Effector CD8-positive, alpha-beta T cell (primary cell): ENCODE results near the gene PGA4.
"Not testable (repeated sequence)": the region's sequence is repeated elsewhere in the genome, so short reads cannot be mapped to it uniquely, and the experiment has no call there.

Experiments used
- DNase-seq: peaks from one replicate; lab custom pipeline; 2025; lab: John Stamatoyannopoulos, UW

PGA4 gene

DNA sequence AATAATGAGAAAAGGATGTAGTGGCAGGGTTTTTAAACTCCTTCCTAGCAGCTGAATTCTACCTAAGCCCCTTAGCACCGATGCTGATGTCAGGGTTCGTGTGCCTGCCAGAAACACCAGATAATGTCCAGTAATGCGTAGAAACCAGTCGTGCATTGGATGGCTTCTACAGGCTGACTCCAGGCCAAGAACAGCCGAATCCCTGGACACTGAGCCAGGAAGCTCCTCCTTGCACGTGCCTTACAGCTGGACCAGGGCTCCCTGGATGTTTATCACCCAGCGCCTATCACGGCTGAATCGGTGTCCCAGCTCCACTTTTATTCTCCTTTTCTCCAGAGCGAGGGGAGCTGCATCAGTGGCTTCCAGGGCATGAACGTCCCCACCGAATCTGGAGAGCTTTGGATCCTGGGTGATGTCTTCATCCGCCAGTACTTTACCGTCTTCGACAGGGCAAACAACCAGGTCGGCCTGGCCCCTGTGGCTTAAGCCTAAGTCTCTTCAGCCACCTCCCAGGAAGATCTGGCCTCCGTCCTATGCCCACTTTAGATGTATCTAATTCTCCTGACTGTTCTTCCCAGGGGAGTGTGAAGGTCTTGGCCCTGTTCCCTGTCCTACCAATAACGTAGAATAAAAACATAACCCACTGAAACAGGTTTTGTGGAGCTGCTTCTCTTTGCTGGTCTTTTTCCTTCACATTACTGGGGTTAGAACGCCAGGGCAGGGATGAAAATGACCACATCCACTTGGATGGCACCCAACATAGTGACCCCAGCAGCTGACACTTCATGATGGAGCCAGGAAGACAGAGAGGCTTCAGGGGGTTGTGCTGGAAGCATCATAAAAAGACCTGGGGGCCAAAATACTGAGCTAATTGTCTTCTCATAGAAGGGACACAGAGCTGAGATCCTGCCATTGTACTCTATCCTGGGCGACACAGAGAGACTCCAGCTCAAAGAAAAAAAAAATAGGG is 28.9 kb downstream of the PGA4 start:
- not testable (repeated sequence) for DNase-seq

- not testable (repeated sequence) for DNase-seq
These were observed 30.2 kb downstream of the PGA4 start for GRCh38 chr11:61252332-61252731.

- DNase-seq = peak; percentile 17
These were observed 32.4 kb downstream of the PGA4 start for GRCh38 chr11:61254403-61255025.

- no peak for DNase-seq
These were observed 34.7 kb downstream of the PGA4 start for GRCh38 chr11:61256710-61257482.

DNA sequence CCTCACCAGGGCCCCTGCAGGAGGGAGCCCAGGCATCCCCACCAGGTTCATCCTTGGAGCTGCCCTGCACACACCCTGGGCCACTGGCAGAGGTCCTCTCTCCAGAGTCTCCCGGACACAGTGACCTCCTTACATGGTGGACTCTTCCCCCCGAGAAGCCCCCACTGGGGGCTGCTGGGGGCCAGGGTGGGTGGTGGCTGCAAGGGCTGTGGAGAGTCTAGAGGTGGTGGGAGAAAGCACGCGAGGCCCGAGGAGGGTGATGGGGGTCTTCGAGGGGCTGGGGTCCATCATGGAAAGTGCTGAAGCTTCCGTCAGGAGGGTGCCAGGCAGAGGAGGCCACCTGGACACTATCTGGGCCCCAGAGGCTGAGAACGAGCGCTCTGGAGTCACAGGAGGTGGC is 36.4 kb downstream of the PGA4 start:
- DNase-seq = no peak

GRCh38 chr11:61259363-61259762 is 37.2 kb downstream of the PGA4 start:
- DNase-seq = no peak

DNA sequence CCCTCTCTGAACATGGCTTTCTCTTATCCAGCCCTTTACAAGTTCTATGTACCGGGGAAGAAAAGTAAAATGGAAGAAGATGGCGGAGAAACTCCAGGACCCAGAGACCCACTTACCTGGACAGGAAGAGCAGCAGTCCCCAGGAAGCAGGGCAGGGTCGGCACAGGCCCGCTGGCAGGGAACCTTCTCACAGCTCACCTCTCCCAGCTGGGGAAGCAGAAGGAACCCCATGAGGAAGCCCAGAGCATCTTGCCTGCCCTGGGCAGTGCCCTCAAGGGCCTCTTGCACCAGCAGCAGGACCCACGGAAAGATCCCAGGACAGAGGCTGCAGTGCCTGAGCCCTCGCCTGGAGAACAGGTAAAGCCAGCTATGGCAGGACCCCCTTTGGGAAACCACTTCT is 42.2 kb downstream of the PGA4 start:
- no peak for DNase-seq

DNA sequence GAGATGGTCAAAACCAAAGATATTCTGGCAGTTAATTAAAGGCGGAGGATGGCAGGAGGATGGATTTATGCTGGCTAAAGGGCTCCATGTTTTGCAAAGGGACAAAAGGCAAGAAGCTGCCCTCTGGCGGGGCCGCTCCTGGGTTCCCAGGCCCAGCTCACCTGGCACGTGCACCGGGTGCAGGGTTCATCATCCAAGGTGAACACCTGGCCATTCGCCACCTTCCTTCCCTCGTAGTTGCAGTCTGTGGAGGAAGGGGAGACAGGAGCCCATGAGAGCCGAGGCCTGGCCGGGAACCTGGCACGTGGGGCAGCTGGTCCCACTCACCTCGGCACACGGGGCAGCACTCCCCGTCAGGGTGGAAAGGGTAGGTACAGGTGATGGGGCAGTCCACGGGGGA is 42.6 kb downstream of the PGA4 start:
- DNase-seq = no peak

DNA sequence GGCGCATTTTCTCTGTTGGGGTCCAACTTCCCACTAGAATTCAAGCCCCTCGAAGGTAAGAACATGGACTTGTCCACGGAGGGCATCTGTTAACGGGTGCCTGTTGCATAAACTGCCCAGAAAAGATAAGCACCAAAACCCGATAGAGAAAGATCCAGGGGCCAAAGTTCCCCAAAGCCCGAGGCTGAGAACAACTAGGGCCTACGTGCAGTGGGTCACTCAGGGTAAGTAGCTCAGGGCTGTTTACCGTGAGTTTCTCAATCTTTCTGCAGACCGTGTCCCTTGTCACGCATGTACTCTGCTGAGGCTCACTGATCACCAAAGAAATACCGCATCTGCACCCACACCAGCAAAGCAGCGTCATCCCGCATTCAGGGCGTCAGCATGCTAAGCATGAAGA is 43.2 kb downstream of the PGA4 start:
- no peak for DNase-seq

DNA sequence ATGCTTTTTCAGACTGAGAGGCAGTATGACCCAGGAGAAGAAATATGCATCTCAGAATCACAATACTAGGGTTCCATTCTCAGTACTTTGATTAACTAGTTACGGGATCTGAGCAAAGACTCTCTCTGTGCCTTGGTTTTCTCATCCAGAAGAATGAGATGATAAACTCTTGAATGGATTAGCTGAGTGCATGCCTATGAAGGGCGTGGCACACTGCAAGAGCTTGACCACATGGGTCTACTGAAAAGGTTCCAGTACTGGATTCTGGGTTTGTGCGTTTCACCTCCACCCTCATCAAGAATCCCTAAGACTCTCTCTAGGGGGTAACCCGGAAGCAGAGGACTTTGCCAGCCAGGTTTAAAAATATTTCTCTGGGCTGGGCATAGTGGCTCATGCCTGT is 44.5 kb downstream of the PGA4 start:
- no peak for DNase-seq

- DNase-seq = no peak
These were observed 45.3 kb downstream of the PGA4 start for GRCh38 chr11:61267437-61267841.

DNA sequence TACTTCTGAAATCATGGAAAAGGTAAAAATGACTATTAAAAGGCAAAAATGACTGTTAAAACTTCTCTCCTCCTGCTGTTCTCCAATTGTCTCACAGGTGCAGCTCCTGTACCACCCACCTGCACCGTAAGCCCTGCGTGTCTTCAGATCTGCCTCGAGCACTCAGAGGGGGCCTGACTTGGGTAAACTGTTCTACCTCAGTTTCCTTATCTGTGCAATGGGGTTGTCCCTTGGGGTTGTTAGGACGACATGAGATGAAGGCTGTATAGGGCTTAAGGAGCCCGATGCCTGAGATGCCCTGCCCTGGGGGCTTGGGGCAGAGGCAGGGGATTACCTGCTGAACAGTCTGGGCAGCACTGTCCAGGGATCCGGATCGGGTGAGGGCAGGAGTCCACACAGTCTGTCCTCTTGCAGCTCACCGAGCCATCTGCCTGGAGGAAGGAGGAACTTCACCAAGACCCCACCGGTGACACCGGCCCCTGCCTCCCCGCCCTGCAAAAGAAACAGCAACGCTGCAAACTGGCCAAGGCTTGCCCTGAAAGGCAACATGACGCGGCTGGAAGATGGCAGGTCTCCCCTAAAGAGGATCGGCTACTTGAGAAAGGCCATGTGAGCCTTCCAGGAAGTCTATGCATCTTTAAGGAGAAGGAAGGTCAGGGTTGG is 46.6 kb downstream of the PGA4 start:
- DNase-seq = no peak

- DNase-seq = no peak
These were observed 48.4 kb downstream of the PGA4 start for GRCh38 chr11:61270354-61271076.

DNA sequence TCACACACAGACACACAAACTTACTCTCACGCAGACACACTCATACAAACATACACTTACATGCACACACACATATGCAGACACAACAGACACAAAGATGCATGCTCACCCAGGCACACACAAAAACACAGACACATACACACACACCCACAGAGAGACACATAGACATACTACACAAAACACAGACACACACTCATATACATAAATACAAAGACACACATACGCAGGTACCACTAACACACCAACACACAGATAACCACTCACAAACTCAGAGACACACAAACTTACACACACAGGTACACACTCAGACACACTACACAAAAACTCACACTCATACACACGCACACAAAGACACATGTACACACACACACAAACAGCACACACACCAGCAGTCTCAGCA is 50.6 kb downstream of the PGA4 start:
- no peak for DNase-seq

- no peak for DNase-seq
These were observed 51.3 kb downstream of the PGA4 start for GRCh38 chr11:61273178-61274078.

- no peak for DNase-seq
These were observed 51.9 kb downstream of the PGA4 start for GRCh38 chr11:61274084-61274483.

DNA sequence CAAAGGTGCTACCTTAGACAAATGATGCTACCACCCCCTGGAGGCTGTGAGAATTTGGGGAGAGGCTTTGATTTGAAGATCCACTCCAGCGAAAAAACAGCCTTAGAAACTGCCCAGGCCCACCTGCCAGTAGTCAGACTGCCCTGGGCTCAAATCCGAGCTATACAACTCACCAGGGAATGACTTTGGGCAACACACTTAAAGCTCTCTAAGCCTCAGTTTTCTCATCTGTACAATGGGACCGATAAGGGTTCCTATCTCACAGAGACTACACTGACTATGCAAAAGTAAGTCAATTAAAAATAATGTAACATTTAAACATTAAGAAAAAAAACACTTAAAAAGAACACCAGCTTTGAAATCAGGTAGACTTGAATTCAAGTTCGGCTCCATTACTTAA is 53.0 kb downstream of the PGA4 start:
- no peak for DNase-seq

DNA sequence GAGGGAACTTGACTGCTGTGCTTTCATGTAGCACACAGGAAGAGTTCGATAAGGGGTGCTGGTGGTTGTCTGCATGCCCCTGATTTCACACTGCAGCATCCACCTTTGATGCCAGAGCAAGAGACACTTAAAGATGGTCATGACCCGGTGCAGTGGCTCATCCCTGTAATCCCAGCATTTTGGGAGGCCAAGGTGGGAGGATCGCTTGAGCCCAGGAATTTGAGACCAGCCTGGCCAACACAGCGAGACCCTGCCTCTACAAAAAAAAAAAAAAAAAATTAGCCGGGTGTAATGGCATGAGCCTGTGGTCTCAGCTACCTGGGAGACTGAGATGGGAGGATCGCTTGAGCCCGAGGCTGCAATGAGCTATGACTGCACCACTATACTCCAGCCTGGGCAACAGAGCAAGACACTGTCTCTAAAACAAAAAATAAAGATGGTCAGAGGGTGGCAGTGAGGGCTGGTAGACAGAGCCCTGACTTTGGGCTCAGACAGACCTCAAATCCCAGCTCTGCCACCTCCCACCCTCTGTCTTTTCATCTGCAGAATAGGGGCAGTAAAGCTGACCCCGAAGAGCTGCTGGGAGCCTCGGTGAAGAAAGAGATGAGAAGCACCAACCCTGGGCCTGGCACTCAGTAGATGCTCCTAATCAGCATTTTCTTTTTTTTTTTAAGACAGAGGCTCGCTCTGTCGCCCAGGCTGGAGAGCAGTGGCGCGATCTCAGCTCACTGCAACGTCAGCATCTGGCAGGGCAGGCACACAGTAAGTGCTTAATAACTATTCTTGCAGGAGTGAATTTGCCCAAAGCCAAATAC is 55.2 kb downstream of the PGA4 start:
- DNase-seq = no peak

GRCh38 chr11:61278001-61278470 is 55.9 kb downstream of the PGA4 start:
- no peak for DNase-seq
